Smooth muscle cell (in vitro differentiated cells): ENCODE measurements around the gene AADACL4. TPM values are rescaled to one million over a fixed set of nuclear protein-coding genes. Genes with fewer than 3 reads are reported as not detected.
A peak's percentile ranks its signal among the peaks of the same experiment; 100 is the strongest.

Experiments
- DNase-seq: peaks from one replicate; lab custom pipeline; 2025; ENCODE audit not compliant: unreplicated experiment; lab: John Stamatoyannopoulos, UW
- H2AFZ ChIP-seq: fragments of 200-600 bp; sonication (generic); 2 replicates; pipeline ENCODE4 v1.6.0; 2016; ENCODE audit warnings: antibody characterized with exemption, low read depth, mild to moderate bottlenecking
- H3F3A ChIP-seq: fragments of 200-600 bp; sonication (generic); 2 replicates; pipeline ENCODE4 v1.6.0; 2017; ENCODE audit warnings: antibody characterized with exemption, low read depth
- H3K27ac ChIP-seq: fragments of 200-600 bp; sonication (generic); 2 replicates; pipeline ENCODE4 v1.5.1; 2016; ENCODE audit warnings: low read depth, mild to moderate bottlenecking
- H3K27me3 ChIP-seq: fragments of 200-600 bp; sonication (generic); 2 replicates; pipeline ENCODE4 v1.6.1; 2016; ENCODE audit warnings: low read depth, mild to moderate bottlenecking
- H3K36me3 ChIP-seq: fragments of 200-600 bp; sonication (generic); 2 replicates; pipeline ENCODE4 v1.5.1; 2016; ENCODE audit warnings: low read depth
- H3K4me1 ChIP-seq: fragments of 200-600 bp; sonication (generic); 2 replicates; pipeline ENCODE4 v1.5.1; 2016; ENCODE audit warnings: low read depth
- H3K4me2 ChIP-seq: fragments of 200-600 bp; sonication (generic); 2 replicates; pipeline ENCODE4 v1.6.0; 2016; ENCODE audit warnings: mild to moderate bottlenecking
- H3K4me3 ChIP-seq: fragments of 200-600 bp; sonication (generic); 2 replicates; pipeline ENCODE4 v1.5.1; 2016; ENCODE audit warnings: mild to moderate bottlenecking
- H3K79me2 ChIP-seq: fragments of 200-600 bp; sonication (generic); 2 replicates; pipeline ENCODE4 v1.6.0; 2016; ENCODE audit warnings: low read depth, mild to moderate bottlenecking
- H3K9ac ChIP-seq: fragments of 200-600 bp; sonication (generic); 2 replicates; pipeline ENCODE4 v1.6.0; 2016; ENCODE audit warnings: low read depth
- H3K9me3 ChIP-seq: fragments of 200-600 bp; sonication (generic); replicated peaks from 2 replicates; pipeline ENCODE4 v1.5.1; 2016; ENCODE audit warnings: low read depth
- H4K20me1 ChIP-seq: fragments of 200-600 bp; sonication (generic); 2 replicates; pipeline ENCODE4 v1.6.0; 2016; ENCODE audit warnings: low read depth
- WGBS: methylation state at CpG from one replicate; pipeline ENCODE4 v1.1.7; 2016; ENCODE audit warnings: low lambda C conversion rate; 5-methylcytosine and 5-hydroxymethylcytosine counted together
- polyA plus RNA-seq: library from polyadenylated mRNA; unstranded; fragments of >200 nt; fragmentation: Nextera tagmentation; extraction: Ambion mirVana; gene quantifications from 2 replicates; pipeline ENCODE4 v1.2.1, GENCODE V29; 2016
- total RNA-seq: library from RNA; depleted of rRNA; stranded (reverse); fragments of >200 nt; gene quantifications from 2 replicates; pipeline ENCODE4 v1.2.3, GENCODE V29; 2014
- TF ChIP-seq, protein P1 (sequence below): fragments of 200-600 bp; sonication (generic); IDR thresholded peaks from 2 replicates; pipeline ENCODE4 v1.5.1; 2017; ENCODE audit warnings: borderline replicate concordance, mild to moderate bottlenecking, antibody characterized with exemption; ENCODE audit not compliant: insufficient read depth, poor library complexity, severe bottlenecking

AADACL4 gene
- total and polyA plus RNA-seq, 2 experiments from 2014 or later = not detected

DNA sequence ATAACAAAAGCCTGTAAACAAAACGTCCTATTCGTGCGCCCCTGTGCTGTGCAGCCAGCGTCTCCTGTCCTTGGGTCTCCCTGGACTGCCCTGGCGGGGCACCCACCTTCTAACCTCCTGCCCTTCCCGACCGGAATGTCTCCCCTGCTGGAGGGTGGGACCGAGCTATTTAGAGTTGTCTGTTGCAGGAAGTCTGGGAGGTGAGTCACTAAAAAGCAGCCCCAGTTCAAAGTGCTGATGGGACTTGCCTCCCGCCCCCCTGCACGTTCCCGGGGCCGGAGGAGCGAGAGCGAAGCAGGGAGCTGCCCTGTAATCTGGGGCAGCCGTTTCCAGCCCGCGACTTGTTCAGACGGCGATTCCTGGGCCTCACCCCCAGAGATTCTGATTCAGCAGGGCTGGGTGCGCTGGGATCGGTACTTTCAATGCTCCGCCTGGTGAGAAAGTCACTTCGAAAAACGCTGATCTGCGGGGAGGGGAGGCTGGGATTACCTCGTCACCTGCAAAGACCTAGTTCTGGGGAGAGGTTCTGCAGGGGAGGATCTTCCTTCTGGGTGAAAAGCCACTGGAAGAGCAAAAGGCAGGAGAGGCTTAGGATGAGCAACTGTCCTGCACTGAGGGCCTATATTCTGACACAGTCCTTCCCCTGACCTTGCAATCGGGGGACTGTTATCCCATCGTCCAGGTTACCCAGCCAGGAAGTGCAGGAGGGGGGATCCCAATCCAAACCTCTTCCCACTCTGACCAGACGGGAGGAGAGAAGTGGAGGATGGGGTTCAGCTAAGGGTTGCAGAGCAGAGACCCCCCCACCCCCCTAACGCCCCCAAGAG is 24.7 kb upstream of the AADACL4 start:
- H3K27me3 ChIP-seq = peaks cover 13% of the 10 kb centered on the region
- WGBS = 4% methylated on average over 30 of the region's 30 CpGs
- H4K20me1 ChIP-seq = no peaks in the 10 kb centered on the region
- H3K4me2 ChIP-seq = peak overlapping the region; percentile 99
- H3K9ac ChIP-seq = peak overlapping the region; percentile 6
- H3K79me2 ChIP-seq = no peaks in the 10 kb centered on the region
- H3K4me1 ChIP-seq = peaks cover 35% of the 10 kb centered on the region
- no peaks in the 10 kb centered on the region for H3K9me3 ChIP-seq
- peak overlapping the region; percentile 90 for H2AFZ ChIP-seq
- H3K27ac ChIP-seq = peak overlapping the region; percentile 72
- TF ChIP-seq, protein P1, sequence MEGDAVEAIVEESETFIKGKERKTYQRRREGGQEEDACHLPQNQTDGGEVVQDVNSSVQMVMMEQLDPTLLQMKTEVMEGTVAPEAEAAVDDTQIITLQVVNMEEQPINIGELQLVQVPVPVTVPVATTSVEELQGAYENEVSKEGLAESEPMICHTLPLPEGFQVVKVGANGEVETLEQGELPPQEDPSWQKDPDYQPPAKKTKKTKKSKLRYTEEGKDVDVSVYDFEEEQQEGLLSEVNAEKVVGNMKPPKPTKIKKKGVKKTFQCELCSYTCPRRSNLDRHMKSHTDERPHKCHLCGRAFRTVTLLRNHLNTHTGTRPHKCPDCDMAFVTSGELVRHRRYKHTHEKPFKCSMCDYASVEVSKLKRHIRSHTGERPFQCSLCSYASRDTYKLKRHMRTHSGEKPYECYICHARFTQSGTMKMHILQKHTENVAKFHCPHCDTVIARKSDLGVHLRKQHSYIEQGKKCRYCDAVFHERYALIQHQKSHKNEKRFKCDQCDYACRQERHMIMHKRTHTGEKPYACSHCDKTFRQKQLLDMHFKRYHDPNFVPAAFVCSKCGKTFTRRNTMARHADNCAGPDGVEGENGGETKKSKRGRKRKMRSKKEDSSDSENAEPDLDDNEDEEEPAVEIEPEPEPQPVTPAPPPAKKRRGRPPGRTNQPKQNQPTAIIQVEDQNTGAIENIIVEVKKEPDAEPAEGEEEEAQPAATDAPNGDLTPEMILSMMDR = no peak
- H3K4me3 ChIP-seq = peak overlapping the region; percentile 87
- peaks cover 4% of the 10 kb centered on the region for H3F3A ChIP-seq
- DNase-seq = peak; percentile 24
- no peaks in the 10 kb centered on the region for H3K36me3 ChIP-seq

DNA sequence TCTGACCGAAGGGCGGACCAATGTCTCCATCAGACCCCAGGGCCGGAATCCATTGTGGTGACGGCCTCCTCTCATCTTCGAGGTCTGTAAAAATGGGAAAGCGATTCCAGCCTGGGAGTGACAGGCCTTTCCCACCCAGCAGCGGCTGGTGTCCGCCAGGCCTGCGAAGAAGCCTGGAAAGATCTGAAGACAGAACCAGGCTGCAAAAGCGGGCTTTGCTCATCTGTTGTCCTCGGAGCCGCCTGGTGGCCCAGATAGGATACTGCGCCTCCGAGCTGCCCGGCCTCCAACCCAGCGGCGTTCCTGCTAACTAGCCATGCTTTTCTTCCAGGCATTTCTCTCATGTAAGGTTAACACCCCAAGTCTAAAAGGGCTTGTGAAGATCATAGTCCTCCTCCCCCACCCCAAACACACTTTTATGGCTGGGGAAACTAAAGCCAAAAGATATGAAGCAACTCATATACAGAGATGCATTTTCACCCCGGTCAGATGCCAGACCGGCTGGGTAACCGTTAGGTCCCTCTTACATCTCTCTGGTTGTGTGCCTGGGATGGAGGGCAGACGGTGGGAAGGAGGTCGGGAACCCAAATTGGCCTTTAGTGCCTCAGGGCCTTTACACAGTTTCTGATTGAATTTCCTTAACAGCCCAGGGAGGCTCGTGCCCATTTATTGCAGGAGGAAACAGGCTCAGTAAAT is 23.9 kb upstream of the AADACL4 start:
- H3K9me3 ChIP-seq = no peaks in the 10 kb centered on the region
- no peaks in the 10 kb centered on the region for H3K36me3 ChIP-seq
- H4K20me1 ChIP-seq = no peaks in the 10 kb centered on the region
- H3K4me3 ChIP-seq = peak overlapping the region; percentile 87
- peak; percentile 46 for DNase-seq
- no peak overlapping the region for H3K27ac ChIP-seq
- peak overlapping the region; percentile 99 for H3K4me2 ChIP-seq
- H3K4me1 ChIP-seq = peaks cover 34% of the 10 kb centered on the region
- H3K79me2 ChIP-seq = no peaks in the 10 kb centered on the region
- H3F3A ChIP-seq = peaks cover 4% of the 10 kb centered on the region
- H2AFZ ChIP-seq = no peak overlapping the region
- peaks cover 13% of the 10 kb centered on the region for H3K27me3 ChIP-seq
- H3K9ac ChIP-seq = no peak overlapping the region
- WGBS = 14% methylated on average over 23 of the region's 23 CpGs
- TF ChIP-seq, protein P1 = peak; percentile 92

DNA sequence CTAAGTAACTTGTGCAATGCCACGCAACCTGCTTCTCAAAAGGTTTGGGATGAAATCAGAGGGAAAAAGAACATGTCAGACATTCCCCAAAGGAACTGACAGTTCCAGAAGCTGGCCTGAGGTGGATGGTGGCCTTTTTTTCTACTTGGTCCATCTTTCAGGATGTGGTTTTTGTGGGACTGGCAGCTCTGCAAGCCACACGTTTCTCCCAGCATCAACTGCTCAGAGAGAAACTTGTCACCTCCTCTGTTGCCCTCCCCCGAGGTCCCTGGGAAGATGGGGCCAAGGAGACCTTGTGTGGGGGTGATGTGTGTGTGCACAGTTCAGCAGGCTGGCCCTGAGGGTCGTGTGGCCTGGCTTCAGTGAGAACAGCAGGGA is 23.4 kb upstream of the AADACL4 start:
- H3K79me2 ChIP-seq = no peaks in the 10 kb centered on the region
- DNase-seq = no peak
- no peak overlapping the region for H2AFZ ChIP-seq
- TF ChIP-seq, protein P1 = no peak
- H3K27me3 ChIP-seq = peaks cover 13% of the 10 kb centered on the region
- no peaks in the 10 kb centered on the region for H3K36me3 ChIP-seq
- no peak overlapping the region for H3K27ac ChIP-seq
- peaks cover 28% of the 10 kb centered on the region for H3K4me1 ChIP-seq
- no peaks in the 10 kb centered on the region for H3K9me3 ChIP-seq
- H4K20me1 ChIP-seq = no peaks in the 10 kb centered on the region
- peaks cover 4% of the 10 kb centered on the region for H3F3A ChIP-seq
- H3K4me3 ChIP-seq = no peak overlapping the region
- 50% methylated on average over 4 of the region's 4 CpGs for whole genome bisulfite sequencing
- H3K4me2 ChIP-seq = no peak overlapping the region
- no peak overlapping the region for H3K9ac ChIP-seq
